Inferior parietal cortex (tissue), 1 donor: ENCODE results near the gene EPM2AIP1.
"Not testable (repeated sequence)": the region's sequence is repeated elsewhere in the genome, so short reads cannot be mapped to it uniquely, and the experiment has no call there.

Experiments used
- DNase-seq: peaks from one replicate; pipeline ENCODE4 v3.0.0-alpha.2; 2016; ENCODE audit errors: extremely low spot score

Gene EPM2AIP1

DNA sequence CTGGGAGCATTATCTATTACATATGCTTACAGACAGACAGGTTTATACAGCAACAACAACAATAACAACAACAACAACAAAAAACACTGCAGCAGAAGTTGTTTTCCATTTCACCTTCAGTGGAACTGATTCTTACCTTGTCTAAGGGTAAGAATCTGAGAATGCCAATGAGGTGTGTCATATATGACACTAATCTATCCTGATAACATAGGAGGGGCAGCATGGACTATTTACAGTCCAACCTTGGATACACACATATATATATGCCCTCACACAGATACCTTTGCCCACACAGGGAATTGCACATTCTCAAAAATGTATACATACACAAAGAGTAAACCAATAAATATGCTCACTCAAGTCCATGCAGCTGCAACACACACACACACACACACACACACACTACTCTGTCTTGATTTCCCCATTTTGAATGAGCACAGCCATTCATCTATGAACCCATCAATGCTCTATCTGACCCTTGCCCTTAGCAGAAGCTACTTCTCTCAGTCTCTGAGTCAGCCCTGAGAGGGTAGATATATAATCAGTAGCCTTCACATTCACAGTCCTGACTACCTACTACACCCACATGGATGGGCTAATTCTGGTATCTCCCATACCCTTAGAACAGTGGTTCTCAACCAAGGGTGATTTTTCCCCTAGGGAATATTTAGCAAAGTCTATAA, 38.3 kb downstream of the EPM2AIP1 start:
- DNase-seq = no peak

DNA sequence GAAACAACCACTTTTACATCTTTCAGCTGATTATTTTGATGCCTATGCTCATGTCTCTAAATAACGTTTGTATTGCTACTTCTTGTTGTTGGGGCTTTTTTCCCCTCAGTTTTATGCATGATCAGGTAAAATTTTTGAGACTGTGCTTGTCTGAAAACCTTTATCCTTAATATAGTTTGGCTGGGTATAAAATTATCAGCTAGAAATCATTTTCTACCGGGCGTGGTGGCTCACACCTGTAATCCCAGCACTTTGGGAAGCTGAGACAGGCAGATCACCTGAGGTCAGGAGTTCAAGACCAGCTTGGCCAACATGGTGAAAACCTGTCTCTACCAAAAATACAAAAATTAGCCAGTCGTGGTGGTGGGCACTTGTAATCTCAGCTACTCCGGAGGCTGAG, 45.1 kb downstream of the EPM2AIP1 start:
- DNase-seq = not testable (repeated sequence)

DNA sequence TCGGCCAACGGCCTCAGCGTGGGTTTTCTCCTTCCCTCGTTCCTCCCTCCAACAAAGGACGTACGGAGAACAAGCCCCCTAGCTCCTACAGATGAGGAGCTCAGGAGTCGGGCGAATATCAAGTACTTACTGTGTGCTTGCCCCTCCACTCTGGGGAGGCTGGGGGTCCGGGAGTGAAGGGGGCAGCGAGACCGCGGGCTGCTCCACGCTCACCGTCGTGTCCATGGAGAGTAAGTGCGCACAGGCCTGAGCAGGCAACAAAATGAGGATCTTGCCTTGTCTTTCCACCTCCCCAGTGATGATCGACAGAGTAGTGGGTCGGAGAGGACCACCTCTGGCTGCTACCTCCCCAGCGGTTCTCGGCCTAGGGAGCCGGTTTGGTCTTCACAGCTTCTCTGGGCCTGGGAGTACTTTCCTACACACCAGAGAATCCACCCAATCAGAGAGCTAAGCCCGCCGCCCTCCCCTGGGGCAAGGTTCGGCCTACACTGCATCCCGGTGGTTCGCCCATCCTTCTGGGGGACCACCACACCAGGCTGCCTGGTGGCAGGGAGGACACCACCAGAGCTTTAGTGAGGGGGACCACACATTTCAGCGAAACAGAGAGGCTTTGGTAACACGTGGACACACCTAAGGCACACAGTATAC, 47.5 kb downstream of the EPM2AIP1 start:
- no peak for DNase-seq

DNA sequence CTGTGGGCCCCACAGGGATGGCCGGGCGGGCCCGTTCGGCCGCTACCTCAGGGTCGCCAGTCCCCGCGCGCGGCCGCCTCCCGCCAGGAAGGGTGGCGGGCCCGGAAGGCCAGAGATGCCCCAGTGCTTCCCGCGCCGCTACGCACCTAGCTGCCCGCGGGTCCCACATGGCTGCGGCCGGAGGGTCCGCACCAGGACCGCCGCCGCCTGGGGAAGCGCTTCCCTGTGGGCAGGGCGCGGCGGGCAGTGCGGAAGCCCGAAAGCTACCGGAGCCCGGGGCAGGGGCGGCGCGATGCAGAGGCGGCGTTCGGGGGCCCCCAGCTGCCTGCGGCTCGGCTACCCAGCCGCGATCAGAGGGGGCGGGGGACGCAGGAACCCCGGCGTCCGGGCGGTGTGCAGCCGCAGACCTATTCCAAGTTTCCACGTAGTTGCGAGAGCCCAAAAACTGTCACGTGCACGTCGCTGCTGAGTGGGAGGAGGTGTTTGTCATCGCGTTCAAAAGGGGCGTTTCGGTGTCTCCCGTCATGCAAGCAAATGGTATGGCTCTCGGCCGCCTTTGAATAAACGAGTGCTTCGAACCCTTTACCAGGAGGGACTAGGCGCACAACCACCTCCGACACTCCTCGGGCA, 48.2 kb downstream of the EPM2AIP1 start, which contains the start of gene TRANK1:
TRANK1 (minus strand) TSS at position 414 of the 630 bp plus-strand sequence; CDS start at position 169, 245 bp downstream.
- peak; percentile 39 for DNase-seq

DNA sequence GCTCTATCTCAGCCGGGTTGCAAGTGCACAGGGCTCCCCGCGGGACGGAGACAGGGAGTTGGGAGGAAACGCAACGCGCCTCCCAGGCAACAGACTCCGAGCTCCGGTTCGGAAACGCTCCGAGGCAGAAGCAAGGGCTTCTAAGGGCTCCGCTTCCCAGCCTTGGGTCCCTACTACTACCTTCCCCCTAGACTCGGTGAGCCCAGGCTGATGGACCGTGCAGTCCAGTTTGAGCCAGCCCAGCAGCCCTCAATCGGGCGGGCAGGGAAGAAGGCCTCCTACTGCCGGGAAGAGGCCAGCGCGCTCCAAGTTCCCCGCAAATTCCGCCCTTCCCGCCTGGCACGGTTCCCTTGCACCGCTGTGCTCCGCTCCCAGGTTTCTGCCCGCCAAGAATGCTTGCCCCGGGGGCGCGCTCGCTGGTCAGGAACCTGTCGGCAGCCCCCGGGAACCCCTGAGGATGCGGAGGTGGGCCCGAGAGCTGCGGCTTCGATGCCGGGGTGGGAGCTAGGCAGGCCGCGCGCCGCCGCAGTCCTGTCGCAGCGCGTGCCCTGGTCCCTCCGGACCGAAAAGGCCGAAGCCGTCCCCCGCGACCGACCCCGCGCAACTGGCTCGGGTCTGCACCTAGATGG, 48.8 kb downstream of the EPM2AIP1 start:
- DNase-seq = peak; percentile 44

DNA sequence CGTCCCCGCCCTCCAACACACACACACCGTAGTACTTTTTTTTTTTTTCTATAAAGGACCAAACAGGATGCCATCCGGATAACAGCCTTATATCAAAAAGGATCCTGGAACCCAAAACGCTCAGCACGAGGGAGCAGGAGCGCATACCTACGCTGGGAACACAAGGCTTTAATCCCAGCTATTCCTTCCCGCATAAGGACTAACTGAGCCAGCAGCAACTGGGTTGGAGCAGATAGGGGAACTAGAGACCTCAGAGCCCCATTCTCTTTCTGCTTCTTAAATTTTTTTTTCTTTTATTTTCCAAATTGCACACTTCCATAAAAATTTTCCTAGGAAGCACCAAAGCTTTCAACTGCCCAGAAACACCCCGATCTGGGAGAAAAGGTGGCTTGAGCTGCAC, 49.3 kb downstream of the EPM2AIP1 start:
- DNase-seq = no peak

DNA sequence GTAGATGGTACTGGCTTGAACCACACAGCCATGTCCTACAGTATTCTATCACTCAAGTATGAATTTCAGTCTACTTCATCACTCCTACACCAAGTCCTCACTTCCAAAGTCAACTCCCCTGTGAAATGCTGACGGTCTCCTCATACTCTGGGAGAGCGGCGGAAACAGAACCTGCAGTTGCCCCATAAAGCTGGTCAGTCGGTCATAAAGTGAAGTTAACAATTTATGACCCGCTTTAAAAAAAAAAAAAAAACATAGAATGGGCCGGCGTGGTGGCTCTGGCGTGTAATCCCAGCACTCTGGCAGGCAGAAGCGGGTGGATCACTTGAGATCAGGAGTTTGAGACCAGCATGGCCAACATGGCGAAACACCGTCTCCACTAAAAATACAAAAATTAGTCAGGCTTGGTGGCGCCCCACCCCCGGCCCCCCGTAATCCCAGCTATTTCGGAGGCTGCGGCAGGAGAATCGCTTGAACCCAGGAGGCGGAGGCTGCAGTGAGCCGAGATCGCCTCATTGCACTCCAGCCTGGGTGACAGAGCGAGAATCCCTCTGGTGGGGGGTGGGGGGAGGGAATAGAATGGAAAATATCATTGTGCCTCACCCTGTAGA, 50.2 kb downstream of the EPM2AIP1 start:
- no peak for DNase-seq

DNA sequence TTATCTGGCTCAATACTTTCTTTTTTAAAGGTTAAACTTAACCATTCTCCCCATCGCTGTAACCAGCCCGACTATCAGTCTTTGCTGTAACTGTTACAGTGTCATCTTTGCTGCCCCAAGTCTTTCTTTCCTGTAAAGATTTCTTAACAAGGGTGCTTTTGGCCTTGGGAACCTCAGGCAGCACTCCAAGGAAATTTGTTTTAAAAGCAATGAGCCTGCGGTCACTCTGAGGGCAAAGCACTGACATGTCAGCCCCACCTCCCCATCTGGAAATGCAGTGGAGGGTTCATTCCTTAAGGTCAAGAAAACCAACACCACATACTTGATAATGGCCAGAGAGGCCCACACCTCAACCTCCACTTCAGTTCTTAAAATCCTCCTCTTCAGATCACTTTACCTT, 51.3 kb downstream of the EPM2AIP1 start:
- DNase-seq = no peak

DNA sequence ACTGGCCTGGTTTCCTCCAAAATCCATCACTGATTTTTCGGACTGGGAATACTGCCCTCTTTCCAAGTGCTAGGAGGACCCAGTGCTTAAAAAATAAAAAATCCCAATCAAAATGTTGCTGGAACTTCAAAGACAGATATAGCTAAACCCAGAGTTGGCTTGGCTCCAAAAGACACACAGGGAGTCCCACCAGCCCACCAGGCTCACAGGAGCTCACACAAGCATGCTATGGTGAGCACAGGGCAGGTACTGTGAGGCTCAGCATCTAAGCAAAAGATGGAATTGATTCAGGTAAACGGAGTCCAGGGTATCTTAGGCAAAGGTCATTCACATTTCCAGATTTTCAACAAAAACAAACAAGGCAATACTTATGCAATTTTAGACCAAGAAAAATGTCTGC, 51.8 kb downstream of the EPM2AIP1 start:
- DNase-seq = no peak

DNA sequence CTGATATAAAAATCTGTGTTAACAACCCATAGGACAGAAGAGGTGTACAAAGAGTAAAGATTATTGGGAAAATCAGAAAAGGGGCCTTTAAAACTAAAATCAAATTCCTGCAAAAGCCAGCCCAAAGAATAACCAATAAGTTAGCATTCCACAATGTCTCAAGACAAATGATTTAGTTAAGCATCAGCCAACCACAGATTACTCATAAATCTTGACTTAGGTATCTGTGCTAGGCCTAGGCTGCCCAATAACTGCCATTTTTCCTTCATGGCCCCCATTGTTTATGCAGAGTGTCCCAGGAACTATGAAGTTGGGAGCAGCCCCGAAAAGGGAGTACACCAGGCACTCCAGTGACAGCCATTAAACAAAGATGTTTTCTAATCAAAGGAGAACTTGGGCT, 55.4 kb downstream of the EPM2AIP1 start:
- DNase-seq = no peak
